HG02840 (cell line): ENCODE data around the gene TACC3.

Experiments used
- ATAC-seq: cut with Tn5 transposase; IDR thresholded peaks from one replicate; pipeline ENCODE4 v1.9.1; 2021; ENCODE audit warnings: mild to moderate bottlenecking, moderate library complexity, moderate number of reproducible peaks; ENCODE audit not compliant: unreplicated experiment, low FRiP score

The TACC3 gene

DNA sequence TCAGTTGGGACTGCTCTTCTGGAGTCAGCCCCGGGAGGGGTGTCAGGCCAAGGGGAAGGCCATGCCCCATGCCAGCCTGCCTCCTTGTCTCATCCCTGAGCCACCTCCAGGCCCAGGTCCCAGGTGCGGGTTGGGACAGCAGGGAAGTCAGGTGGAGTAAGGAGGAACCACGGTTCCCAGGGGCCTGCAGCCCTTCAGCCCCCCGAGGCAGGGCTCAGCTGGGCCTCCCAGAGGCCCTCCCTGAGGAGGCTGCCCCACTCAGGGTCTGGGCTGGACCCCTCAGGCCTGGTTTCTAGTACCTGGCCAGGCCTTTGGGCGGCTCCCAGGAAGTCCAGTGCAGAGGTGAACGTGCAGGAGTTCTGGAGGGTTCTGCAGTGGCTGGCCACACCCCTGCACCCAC, 48.4 kb downstream of the TACC3 start:
- no peak for ATAC-seq

DNA sequence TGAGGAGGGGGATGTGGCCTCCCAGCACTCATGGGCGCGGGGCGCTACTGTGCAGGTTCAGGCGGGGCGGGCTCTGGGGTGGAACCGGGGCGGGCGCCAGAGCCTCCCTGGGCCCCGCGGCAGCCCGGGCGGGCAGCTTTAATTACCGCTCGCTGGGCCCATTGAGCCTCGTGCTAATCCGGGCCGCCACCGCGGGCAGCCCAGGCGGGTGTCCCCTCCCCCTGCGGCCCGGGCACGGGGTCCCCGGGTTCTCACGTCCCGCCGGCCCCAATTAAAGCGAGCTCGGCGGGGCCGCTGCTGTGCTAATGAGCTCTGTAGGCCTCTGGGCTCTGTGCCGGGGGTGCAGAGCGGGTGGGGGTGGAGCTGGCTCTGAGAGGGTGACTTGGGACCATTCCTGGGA, 48.9 kb downstream of the TACC3 start:
- no peak for ATAC-seq

DNA sequence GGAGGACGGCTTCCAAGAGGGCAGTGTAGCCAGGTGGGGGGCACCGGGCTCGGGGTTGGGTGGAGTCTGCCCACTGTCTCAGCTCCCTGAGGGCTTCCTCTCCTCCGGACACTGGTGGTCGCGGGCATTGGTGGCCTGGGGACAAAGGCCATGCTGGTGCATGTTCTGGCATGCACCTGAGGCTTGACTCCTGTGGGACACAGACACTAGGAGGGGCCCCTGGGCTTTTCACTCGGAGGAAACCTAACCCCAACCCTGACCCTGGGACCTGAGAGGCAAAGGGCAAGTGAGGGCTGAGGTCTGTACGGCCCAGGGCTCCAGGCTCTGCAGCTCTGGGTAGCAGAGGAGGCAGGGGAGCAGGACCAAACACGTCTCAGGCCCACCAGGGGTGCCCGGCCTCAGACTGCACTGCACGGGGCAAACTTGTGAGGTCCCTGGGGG, 49.5 kb downstream of the TACC3 start:
- no peak for ATAC-seq

GRCh38 chr4:1771555-1772305, 50.4 kb downstream of the TACC3 start:
- ATAC-seq, result no peak

DNA sequence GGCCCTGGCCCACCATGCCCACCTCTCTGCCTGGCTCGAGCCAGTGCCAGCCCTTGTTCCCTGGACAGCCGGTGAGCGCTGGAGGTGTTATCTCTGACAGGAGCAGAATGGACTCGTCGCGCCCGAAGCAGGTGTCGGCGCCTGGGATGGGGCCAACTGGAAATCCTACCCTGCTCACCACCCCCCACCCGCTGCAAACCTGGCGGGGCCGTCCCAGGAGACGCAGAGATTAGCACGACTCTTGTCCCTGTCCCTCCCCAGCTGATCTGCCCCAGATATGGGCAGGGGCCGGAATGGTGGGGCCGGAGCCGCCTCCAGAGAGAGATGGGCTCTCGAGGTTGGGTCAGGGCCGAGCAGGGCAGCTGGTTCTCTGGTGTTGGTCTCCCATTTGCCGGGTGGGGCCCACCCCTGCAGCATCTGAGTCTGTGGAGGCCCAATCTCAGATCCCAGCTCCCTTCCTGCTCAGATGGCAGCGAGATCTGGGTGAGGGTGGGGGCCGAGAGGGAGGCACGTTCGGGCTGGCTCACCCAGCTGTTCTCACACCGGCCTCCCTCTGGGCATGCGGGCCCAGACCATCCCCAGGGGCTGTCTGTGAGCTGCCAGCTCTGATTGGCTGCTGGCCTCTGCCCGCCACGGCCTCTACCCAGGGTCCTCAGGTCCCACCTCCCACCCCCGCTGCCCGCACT, 51.7 kb downstream of the TACC3 start:
- no peak for ATAC-seq

DNA sequence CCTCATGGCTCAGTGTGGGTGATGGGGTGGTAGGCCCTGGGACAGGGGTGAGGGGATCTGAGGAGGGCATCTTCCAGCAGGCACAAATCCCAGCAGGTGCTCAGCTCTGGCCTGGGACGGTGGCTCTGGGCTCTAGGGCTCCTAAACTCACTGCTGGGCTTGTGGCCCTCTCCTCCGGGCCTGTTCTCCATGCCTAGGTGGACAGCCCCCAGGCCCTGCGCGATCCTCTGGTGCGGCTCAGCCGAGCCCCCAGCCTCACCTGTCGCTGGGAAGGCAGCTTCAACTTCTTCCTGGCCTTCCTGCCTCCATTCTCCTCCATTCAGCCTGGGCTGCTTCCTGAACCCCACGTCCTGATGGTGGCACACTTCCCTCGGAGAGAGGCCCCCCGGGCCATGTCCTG, 52.4 kb downstream of the TACC3 start:
- no peak for ATAC-seq

GRCh38 chr4:1775731-1776500, 54.6 kb downstream of the TACC3 start:
- ATAC-seq, result no peak

DNA sequence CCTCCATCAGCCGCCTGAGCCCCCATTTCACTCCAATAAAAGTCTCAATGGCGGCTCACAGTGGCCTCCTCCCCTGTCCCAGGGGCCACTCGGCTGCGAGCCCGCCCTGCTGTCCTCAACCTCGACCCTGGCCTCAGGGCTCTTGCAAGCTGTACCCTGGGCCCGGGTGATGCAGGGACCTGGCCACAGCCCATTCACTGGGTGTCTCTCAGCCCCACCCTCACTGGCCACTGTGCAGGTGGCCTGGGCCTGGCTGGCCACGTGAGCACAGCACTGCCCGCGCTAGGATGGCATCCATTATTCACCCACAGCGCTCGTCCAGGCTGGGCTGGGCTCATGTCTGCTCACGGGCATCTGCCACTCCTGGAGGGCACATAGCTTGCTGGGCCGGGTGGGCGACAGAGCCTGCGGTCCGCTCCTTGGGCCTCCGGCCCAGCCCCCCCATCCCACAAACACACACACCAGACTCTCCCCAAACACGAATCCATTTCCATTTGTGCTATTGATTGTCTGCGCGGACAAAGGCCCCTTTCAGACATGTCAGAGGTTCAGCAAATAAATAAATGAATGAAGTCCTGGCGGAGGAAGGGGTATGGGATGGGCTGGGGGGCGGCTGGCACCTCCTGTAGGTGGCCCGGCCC, 55.3 kb downstream of the TACC3 start:
- no peak for ATAC-seq

DNA sequence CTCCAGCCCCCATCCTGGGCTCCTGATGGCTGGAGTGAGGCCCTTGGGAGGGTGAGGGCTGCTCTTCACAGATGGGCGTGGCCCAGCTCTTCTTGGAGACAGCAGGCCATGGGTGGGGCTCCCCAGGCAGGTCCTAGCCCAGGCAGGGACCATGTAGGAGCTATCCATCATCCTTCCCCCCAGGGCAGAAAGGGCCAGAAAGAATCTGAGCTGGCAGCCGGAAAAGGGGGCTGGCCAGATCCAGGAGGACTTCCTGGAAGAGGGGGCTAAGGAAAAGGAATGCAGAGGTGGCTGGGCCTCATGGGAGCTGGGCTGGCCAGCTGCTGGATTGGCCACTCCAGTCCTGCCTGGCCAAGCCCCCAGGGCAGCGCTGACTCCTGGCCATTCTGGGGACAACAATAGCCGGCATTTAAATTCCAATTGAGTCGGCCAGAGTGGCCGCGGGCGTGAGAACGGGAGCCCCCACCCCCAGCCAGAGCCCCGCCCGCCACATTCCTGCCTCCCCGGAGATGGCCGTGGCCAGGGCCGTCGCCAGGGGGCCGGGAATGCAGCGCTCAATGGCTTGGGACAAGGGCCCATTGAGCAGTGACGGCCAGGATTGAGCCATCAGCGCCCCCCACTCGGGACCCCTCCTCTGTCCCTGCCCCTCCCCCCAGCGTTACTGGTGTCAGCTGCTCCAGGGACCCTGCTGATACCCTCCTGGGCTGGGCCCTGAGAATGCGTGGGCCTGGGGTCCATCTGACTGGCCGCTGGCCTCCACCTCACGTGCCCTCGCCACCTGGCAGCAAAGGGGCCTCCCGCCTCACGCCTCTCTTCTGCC, 56.7 kb downstream of the TACC3 start:
- no peak for ATAC-seq

DNA sequence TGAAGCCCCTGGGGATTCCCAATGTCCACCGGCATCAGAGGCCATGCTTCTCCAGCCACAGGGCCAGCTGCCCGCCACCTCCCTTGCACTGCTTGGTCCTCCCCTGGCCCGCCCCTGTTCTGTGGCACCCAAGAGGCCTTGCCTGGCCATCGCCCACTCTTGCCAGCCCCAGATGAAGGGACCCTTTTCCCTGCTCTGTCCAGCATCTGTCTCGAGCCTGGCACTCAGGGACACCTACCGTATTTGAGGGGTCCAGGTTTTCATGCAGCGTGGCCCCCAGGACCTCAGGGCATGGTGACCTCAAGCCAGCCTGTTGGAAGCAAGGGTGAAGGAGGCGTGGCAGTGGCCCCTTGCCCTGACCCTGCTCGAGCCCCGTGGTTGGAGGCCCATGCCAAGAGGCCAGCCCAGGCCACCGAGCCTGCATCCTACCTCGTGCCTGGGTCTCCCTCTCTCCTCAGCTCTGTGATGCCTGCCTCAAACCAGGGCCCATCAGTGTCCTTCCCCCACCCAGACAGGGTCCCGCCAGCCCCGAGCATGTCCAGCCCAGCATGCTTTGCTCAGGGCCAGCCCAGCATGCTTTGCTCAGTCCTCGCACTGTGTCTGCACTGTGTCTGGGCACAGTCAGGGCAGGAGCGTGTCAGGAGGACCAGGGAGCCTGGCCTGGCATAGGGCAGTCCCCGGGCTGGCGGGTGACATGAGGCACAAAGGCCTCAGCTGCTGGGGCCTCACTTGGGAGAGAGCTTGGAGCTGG, 57.5 kb downstream of the TACC3 start:
- no peak for ATAC-seq

DNA sequence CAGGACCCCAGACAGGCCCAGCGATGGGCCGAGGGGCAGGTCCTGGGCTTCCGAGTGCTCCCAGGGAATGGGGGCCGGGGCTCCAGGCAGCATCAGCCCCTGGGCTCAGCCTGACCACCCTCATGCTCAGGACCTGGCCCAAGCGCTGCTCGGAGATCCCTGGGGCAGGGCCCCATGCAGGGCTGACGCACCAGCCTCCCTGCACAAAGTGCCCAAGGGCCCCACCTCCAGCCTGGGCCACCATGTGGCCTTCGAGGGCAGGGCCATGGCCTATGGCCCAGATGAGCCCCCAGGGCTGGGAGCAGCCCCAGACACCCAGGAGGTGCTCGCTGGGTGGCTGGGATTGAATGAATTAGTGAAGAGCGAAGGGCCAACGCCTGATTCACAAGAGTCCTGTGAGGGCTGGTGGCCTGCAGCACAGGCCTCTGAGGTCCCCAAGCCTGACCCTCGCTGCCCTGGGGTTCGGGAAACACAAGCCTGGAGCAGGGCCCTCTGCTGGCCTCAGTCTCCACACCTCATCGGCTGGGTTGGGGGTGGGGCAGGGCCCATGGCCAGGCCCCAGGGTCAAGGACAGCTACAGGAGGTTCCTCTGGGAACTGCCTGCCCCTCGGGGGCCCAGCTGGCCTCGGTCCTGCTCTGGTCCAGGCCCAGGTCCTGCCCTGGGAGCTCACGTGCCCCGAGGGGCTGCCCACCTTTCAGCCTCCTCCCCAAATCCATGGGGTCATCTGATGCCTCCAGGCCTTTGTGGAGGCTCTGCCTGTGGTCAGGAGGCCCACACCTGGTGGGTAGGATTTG, 58.5 kb downstream of the TACC3 start:
- ATAC-seq, result no peak

DNA sequence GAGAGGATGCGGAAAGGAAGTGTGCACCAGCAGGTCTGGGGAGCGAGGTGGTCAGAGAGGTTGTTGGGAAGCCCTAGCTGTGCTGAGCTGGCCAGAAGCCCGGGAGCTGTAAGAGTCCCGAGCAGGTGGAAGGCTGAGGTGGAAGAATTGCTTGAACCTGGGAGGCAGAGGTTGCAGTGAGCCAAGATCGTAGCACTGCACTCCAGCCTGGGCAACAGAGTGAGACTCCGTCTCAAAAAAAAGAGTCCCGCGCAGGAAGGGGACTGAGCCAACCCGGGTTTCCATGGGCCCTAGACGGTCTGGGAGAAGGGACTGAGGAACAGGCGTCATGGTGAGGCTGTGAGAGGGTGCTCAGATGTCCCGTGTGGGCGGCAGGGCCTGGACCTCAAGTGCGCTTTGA, 59.1 kb downstream of the TACC3 start:
- ATAC-seq, result no peak

DNA sequence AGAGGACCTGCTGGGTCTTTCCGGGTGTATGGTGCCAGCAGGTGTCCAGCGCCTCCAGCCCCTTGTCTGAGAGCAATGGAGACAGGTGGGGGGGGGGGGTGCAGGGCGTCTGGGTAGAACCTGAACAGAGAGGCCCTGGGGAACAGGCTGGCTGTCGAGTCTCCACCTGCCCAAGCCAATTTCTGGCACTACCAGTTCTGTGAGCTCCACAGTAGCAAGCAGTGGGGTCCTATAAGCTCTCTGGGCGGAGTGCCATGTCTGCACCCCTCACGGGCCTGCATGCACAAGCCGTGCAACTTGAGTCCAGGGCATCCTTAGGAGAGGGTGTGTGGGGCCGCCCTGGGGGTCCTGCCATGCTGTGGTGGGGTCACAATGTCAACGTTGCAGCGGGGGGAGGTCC, 61.7 kb downstream of the TACC3 start:
- no peak for ATAC-seq

GRCh38 chr4:1783970-1784369, 62.6 kb downstream of the TACC3 start:
- no peak for ATAC-seq

DNA sequence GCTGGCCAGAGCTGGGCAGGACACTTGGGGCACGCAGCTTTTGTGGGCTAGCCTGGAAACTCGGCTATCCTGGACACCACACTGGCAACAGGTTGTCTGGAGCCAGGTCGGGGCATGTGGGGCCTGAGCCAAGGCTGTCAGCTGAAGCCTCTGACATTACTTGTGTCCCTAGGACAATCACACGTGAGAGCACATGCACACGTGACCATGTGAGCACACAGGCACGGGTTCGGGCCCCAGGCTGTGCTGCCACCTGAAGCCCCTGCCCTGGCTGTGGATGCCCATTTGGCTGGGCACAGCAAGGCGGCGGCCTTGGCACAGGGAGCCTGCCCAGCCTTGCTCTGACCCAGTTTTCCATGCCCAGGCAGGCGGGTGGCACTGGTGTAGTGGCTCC, 63.1 kb downstream of the TACC3 start:
- no peak for ATAC-seq

DNA sequence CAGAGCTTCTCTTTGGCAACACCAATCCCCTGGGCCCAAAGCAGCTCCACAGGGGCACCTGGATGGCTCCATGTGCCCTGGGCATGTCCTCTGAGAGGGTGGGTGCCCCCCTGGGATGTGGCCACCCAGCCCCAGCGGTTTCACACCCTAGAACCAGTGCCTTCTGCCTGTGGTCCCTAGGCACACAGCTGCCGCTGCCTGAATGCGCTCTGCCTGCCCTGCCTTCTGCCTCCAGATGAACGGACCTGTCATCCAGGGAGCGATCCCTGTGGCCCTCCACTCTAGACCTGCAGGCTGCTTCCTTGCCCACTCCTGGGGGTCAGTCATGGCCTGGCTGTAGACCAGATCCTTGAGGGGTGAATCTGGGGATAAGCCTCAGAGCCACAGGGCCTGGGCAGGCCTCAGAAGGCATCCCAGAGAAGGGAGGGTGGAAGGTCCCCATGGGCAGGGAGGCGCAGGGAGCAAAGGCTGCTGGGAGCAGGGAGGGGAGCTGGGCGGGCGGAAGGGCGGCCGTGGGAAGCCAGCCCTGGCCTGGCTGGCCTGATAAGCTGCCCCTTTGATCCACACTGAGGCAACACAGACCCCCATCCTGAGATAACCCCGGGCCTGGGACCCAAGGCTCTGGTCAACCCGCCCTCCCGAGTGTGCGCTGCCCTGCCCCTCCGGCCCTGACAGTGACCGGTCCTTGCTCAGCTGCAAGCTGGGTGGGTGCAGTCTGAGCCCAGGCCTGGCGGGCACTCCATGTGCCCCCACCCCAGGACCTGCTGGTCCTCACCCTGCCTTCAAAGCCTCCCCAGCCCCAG, 63.7 kb downstream of the TACC3 start:
- ATAC-seq, result no peak

- no peak for ATAC-seq
Measured at GRCh38 chr4:1785592-1785991, 64.3 kb downstream of the TACC3 start.
